DND-41 (cell line): ENCODE data around the gene MOXD1.

ENCODE experiments used
- ATAC-seq: fragments of 200-7000 bp; cut with Tn5 transposase; 3 replicates; pipeline ENCODE4 v1.9.1; 2021; ENCODE audit warnings: low read depth; ENCODE audit not compliant: insufficient read depth
- DNase-seq: peaks from one replicate; pipeline ENCODE4 v3.0.0-alpha.2; 2020
- H2AFZ ChIP-seq: 2 replicates; pipeline ENCODE4 v1.6.0; 2012; ENCODE audit warnings: low read depth, low read length
- H3K27ac ChIP-seq: 2 replicates; pipeline ENCODE4 v1.5.1; 2012; ENCODE audit warnings: low read length, inconsistent platforms
- H3K27me3 ChIP-seq: fragments of 200-600 bp; sonication (generic); 2 replicates; pipeline ENCODE4 v1.6.0; 2012; ENCODE audit warnings: low read length, mild to moderate bottlenecking, inconsistent platforms; ENCODE audit not compliant: insufficient read depth, poor library complexity
- H3K36me3 ChIP-seq: 2 replicates; pipeline ENCODE4 v1.5.1; 2012; ENCODE audit warnings: low read length, inconsistent platforms; ENCODE audit not compliant: insufficient read depth
- H3K4me1 ChIP-seq: 2 replicates; pipeline ENCODE4 v1.5.1; 2012; ENCODE audit warnings: mild to moderate bottlenecking, low read length; ENCODE audit not compliant: insufficient read depth
- H3K4me2 ChIP-seq: 2 replicates; pipeline ENCODE4 v1.6.0; 2012; ENCODE audit warnings: mild to moderate bottlenecking, moderate library complexity, low read length, inconsistent platforms; ENCODE audit not compliant: insufficient read depth
- H3K4me3 ChIP-seq, 2 experiments: fragments of 200-600 bp in 1 of 2; shearing (Covaris generic) in 1 of 2; 2 replicates each; pipeline ENCODE4 v1.5.1; 2012 to 2016; ENCODE audit warnings: inconsistent platforms in 2 of 2, low read length in 2 of 2, mild to moderate bottlenecking in 2 of 2, low read depth in 1 of 2, moderate library complexity in 1 of 2
- H3K79me2 ChIP-seq: 2 replicates; pipeline ENCODE4 v1.6.0; 2012; ENCODE audit warnings: low read length, inconsistent platforms; ENCODE audit not compliant: insufficient read depth
- H3K9ac ChIP-seq: 2 replicates; pipeline ENCODE4 v1.6.0; 2012; ENCODE audit warnings: low read depth, mild to moderate bottlenecking, inconsistent platforms, low read length, moderate library complexity
- H3K9me3 ChIP-seq: 2 replicates; pipeline ENCODE4 v1.5.1; 2012; ENCODE audit warnings: low read length, moderate library complexity, mild to moderate bottlenecking, inconsistent platforms; ENCODE audit not compliant: insufficient read depth, severe bottlenecking
- H4K20me1 ChIP-seq: 2 replicates; pipeline ENCODE4 v1.6.0; 2012; ENCODE audit warnings: low read length; ENCODE audit not compliant: insufficient read depth
- EZH2 ChIP-seq: IDR thresholded peaks from 3 replicates; pipeline ENCODE4 v1.6.1; 2012; ENCODE audit warnings: borderline replicate concordance, low read depth, mild to moderate bottlenecking, moderate library complexity, low read length, inconsistent platforms; ENCODE audit not compliant: severe bottlenecking
- TF ChIP-seq, protein P1 (sequence below): IDR thresholded peaks from 2 replicates; pipeline ENCODE4 v1.5.1; 2012; ENCODE audit warnings: borderline replicate concordance, low read length, moderate library complexity, mild to moderate bottlenecking; ENCODE audit not compliant: poor library complexity, severe bottlenecking; ENCODE audit errors: extremely low read depth

Gene MOXD1

DNA sequence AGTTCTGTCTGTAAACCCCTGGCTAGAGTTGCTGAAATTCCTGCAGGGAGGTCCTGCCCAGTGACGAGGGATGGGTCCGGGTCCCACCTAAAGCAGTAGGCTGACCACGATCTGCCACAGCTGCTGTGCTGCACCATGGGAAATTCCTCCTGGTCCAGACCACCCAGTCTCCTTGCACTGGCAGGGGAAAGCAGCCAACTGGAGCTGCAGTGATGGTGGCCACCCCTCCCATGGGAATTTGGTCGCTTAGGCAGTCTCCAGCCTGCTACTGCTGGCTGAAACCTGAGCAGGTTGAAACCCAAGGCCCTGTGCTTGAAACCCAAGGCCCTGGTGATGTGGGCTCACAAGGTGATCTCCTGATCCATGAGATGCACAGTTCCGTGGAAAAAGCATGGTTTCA lies 23.9 kb upstream of the MOXD1 start:
- ATAC-seq (no peak), DNase-seq (no peak)
- Histone ChIP-seq H3K9me3 (no peaks in the 10 kb centered on the region), H3K79me2 (no peaks in the 10 kb centered on the region), H4K20me1 (no peaks in the 10 kb centered on the region), H3K4me2 (no peak overlapping the region), H3K9ac (no peak overlapping the region), H2AFZ (no peak overlapping the region), H3K27me3 (no peaks in the 10 kb centered on the region), H3K4me3 (no peak overlapping the region), H3K36me3 (no peaks in the 10 kb centered on the region), H3K27ac (no peak overlapping the region), H3K4me1 (no peaks in the 10 kb centered on the region)
- no peak for TF ChIP-seq EZH2
- TF ChIP-seq, protein P1, sequence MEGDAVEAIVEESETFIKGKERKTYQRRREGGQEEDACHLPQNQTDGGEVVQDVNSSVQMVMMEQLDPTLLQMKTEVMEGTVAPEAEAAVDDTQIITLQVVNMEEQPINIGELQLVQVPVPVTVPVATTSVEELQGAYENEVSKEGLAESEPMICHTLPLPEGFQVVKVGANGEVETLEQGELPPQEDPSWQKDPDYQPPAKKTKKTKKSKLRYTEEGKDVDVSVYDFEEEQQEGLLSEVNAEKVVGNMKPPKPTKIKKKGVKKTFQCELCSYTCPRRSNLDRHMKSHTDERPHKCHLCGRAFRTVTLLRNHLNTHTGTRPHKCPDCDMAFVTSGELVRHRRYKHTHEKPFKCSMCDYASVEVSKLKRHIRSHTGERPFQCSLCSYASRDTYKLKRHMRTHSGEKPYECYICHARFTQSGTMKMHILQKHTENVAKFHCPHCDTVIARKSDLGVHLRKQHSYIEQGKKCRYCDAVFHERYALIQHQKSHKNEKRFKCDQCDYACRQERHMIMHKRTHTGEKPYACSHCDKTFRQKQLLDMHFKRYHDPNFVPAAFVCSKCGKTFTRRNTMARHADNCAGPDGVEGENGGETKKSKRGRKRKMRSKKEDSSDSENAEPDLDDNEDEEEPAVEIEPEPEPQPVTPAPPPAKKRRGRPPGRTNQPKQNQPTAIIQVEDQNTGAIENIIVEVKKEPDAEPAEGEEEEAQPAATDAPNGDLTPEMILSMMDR, result no peak

DNA sequence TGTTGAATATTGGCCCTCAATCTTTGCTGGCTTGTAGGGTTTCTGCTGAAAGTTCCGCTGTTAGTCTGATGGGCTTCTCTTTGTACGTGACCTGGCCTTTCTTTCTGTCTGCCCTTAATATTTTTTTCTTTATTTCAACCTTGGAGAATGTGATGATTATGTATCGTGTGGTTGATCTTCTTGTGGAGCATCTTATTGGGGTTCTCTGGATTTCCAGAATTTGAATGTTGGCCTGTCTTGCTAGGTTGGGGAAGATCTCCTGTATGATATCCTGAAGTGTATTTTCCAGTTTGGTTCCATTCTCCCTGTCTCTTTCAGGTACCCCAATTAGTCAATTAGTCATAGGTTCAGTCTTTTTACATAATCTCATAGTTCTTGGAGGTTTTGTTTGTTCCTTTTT lies 22.6 kb upstream of the MOXD1 start:
- Histone ChIP-seq H4K20me1 (no peaks in the 10 kb centered on the region), H3K27ac (no peak overlapping the region), H3K4me3 (no peak overlapping the region), H3K79me2 (no peaks in the 10 kb centered on the region), H3K27me3 (no peaks in the 10 kb centered on the region), H3K4me1 (no peaks in the 10 kb centered on the region), H3K9me3 (no peaks in the 10 kb centered on the region), H2AFZ (no peak overlapping the region), H3K4me2 (no peak overlapping the region), H3K9ac (no peak overlapping the region), H3K36me3 (no peaks in the 10 kb centered on the region)
- TF ChIP-seq, protein P1, result no peak
- TF ChIP-seq EZH2, result no peak
- no peak for DNase-seq
- ATAC-seq, result no peak

DNA sequence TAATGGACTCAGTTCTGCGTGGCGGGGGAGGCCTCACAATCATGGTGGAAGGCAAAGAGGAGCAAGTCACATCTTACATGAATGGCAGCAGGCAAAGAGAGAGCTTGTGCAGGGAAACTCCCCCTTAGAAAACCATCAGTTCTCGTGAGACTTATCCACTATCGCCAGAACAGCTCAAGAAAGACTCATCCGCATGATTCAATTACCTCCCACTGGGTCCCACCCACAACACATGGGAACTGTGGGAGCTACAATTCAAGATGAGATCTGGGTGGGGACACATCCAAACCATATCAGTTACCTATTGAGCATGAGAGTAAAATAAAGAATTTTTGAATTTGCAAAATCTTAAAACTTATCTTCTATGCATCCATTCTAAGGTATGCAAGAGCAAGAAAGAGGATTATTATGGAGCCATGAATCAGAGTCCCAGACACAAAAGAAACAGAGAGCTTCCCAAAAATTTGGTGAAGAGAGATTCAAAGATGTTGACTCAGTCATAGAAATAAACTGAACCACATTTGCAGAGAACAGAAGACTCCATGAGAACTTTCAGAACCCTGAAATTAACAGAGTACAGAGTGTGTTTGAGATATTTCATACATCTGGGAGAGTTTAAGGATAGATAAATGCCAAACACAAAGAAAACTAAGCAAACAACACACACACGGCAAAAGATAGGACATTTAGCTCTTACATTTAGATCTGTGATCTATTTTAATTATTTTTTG lies 17.1 kb upstream of the MOXD1 start:
- no peaks in the 10 kb centered on the region for H3K27me3 ChIP-seq
- no peak for TF ChIP-seq EZH2
- TF ChIP-seq, protein P1, result no peak
- H3K9me3 ChIP-seq, result no peaks in the 10 kb centered on the region
- H2AFZ ChIP-seq, result no peak overlapping the region
- no peak for DNase-seq
- H3K36me3 ChIP-seq, result no peaks in the 10 kb centered on the region
- no peak overlapping the region for H3K9ac ChIP-seq
- H3K4me2 ChIP-seq, result no peak overlapping the region
- H4K20me1 ChIP-seq, result no peaks in the 10 kb centered on the region
- no peak for ATAC-seq
- H3K4me1 ChIP-seq, result no peaks in the 10 kb centered on the region
- no peak overlapping the region for H3K27ac ChIP-seq
- H3K79me2 ChIP-seq, result no peaks in the 10 kb centered on the region
- no peak overlapping the region for H3K4me3 ChIP-seq
